HepG2 (cell line): ENCODE data around the gene IFIT2. TPM values are rescaled to one million over a fixed set of nuclear protein-coding genes. Genes with fewer than 3 reads are reported as not detected.

ENCODE experiments used
- ATAC-seq: fragments of 200-7000 bp; cut with Tn5 transposase; 3 replicates; pipeline ENCODE4 v1.9.1; 2020; ENCODE audit warnings: mild to moderate bottlenecking, moderate library complexity
- BruUV-seq: library from RNA; stranded (reverse); fragments of 400-500 nt; replicated peaks from 2 replicates; lab custom pipeline; 2021; lab: Mats Ljungman, UMichigan
- CTCF ChIA-PET: fragments of 300-600 bp; formaldehyde crosslinking; extraction: SDS; loops from one replicate; lab custom pipeline; 2021; ENCODE audit warnings: low total read pairs, inconsistent platforms, low intra/inter-chr PET ratio; lab: Yijun Ruan, JAX
- POLR2A ChIA-PET: fragments of 350-600 bp; sonication (Branson Sonifier 250); formaldehyde crosslinking; loops from one replicate; lab custom pipeline; 2020; ENCODE audit warnings: antibody characterized with exemption, inconsistent platforms; lab: Yijun Ruan, JAX
- DNase-seq: peaks from one replicate; pipeline ENCODE4 v3.0.0-alpha.2; 2015; ENCODE audit warnings: low spot score
- FAIRE-seq: peaks from 3 replicates; lab custom pipeline; 2011; peaks lifted over from hg19 to GRCh38; lab: Jason Lieb, UNC
- H2AFZ ChIP-seq: one replicate; pipeline ENCODE4 v1.6.1; 2011; ENCODE audit warnings: low read length, inconsistent platforms
- H3K27ac ChIP-seq: fragments of 300-600 bp; 3 replicates; pipeline ENCODE4 v1.8.0; 2011; ENCODE audit warnings: mixed run types, mild to moderate bottlenecking, mixed read lengths, low read length, inconsistent platforms; ENCODE audit not compliant: insufficient read depth; ENCODE audit errors: extremely low read length
- H3K27me3 ChIP-seq, 2 experiments: fragments of 200-600 bp in 1 of 2; 2 replicates in 1 of 2; 3 replicates in 1 of 2; pipeline versions ENCODE4 v1.6.0 to v1.8.0; 2011; ENCODE audit warnings: low read length in 2 of 2, mild to moderate bottlenecking in 2 of 2, moderate library complexity in 2 of 2, inconsistent platforms in 1 of 2; ENCODE audit not compliant: insufficient read depth in 2 of 2, control insufficient read depth in 1 of 2
- H3K36me3 ChIP-seq, 2 experiments: fragments of 200-600 bp in 1 of 2; replicated peaks in 1 of 2; 2 replicates in 1 of 2; 3 replicates in 1 of 2; pipeline versions ENCODE4 v1.5.1 to v1.8.0; 2011; ENCODE audit warnings: low read length in 2 of 2, inconsistent platforms in 1 of 2; ENCODE audit not compliant: insufficient read depth in 2 of 2, control insufficient read depth in 1 of 2
- H3K4me1 ChIP-seq: 2 replicates; pipeline ENCODE4 v1.5.1; 2012; ENCODE audit warnings: low read length, inconsistent platforms; ENCODE audit not compliant: insufficient read depth
- H3K4me2 ChIP-seq: 2 replicates; pipeline ENCODE4 v1.6.0; 2011; ENCODE audit warnings: low read depth, low read length, inconsistent platforms
- H3K4me3 ChIP-seq, 3 experiments: fragments of 200-600 bp in 1 of 3; sonication (generic), shearing (Covaris generic) in 1 of 3; replicated peaks in 1 of 3; 2 replicates each; pipeline ENCODE4 v1.5.1; 2011 to 2016; ENCODE audit warnings: low read length in 3 of 3, inconsistent platforms in 2 of 3, low read depth in 2 of 3, mild to moderate bottlenecking in 2 of 3, control low read depth in 1 of 3, mixed read lengths in 1 of 3; ENCODE audit not compliant: insufficient read depth in 1 of 3
- H3K79me2 ChIP-seq: one replicate; pipeline ENCODE4 v1.6.1; 2011; ENCODE audit warnings: low read length, inconsistent platforms; ENCODE audit not compliant: insufficient read depth
- H3K9ac ChIP-seq: 2 replicates; pipeline ENCODE4 v1.6.0; 2011; ENCODE audit warnings: mild to moderate bottlenecking, low read depth, low read length, inconsistent platforms; ENCODE audit not compliant: insufficient read depth
- H3K9me3 ChIP-seq: 2 replicates; pipeline ENCODE4 v1.5.1; 2012; ENCODE audit warnings: mild to moderate bottlenecking, low read length
- H4K20me1 ChIP-seq: 2 replicates; pipeline ENCODE4 v1.6.0; 2011; ENCODE audit warnings: inconsistent platforms, mild to moderate bottlenecking, low read length, moderate library complexity; ENCODE audit not compliant: insufficient read depth
- NRL ChIP-seq: sonication (generic); formaldehyde crosslinking; IDR thresholded peaks from 2 replicates; pipeline ENCODE4 v1.5.0; 2020; ENCODE audit warnings: missing genetic modification reagents, mild to moderate bottlenecking, moderate library complexity, borderline replicate concordance
- SCMH1 ChIP-seq: sonication (generic); formaldehyde crosslinking; IDR thresholded peaks from 2 replicates; pipeline ENCODE4 v1.9.0; 2021; ENCODE audit warnings: missing genetic modification reagents, mild to moderate bottlenecking, borderline replicate concordance
- ZNF143 ChIP-seq: sonication (generic); formaldehyde crosslinking; IDR thresholded peaks from 2 replicates; pipeline ENCODE4 v1.4.0; 2020; ENCODE audit warnings: missing genetic modification reagents
- ZNF570 ChIP-seq: sonication (generic); formaldehyde crosslinking; IDR thresholded peaks from 2 replicates; pipeline ENCODE4 v1.4.0; 2020; ENCODE audit warnings: mild to moderate bottlenecking, missing genetic modification reagents, borderline replicate concordance
- ZNF83 ChIP-seq: sonication (generic); formaldehyde crosslinking; IDR thresholded peaks from 2 replicates; pipeline ENCODE4 v1.4.0; 2020; ENCODE audit warnings: missing genetic modification reagents, mild to moderate bottlenecking, borderline replicate concordance
- WGBS: methylation state at CpG from one replicate; pipeline ENCODE4 v1.1.6; 2017; ENCODE audit warnings: low lambda C conversion rate; 5-methylcytosine and 5-hydroxymethylcytosine counted together
- in situ Hi-C: cut with HindIII; loops from 2 replicates; pipeline ENCODE4 v1.10.0; 2017; ENCODE audit warnings: low pct_unique_long_range_greater_than_20kb; ENCODE audit not compliant: extremely low pct_ligation_motif_present
- intact Hi-C: fragments of 100-400 bp; cut with micrococcal nuclease; formaldehyde crosslinking; loops from one replicate; pipeline ENCODE4 v1.10.0; 2022; ENCODE audit not compliant: unreplicated experiment
- polyA plus RNA-seq, 8 experiments: library from polyadenylated mRNA; depleted of rRNA in 3 of 8; stranded (reverse) in 7 of 8; unstranded in 1 of 8; fragments of >200 nt; fragmentation: Illumina TruSeq in 4 of 8; extraction: Trizol in 4 of 8; gene quantifications; 2 replicates each; pipeline versions ENCODE4 v1.2.1 to v1.2.3, GENCODE V29; 2011 to 2016; ENCODE audit warnings: low read depth in 4 of 8, missing spikeins in 1 of 8, mixed read lengths in 1 of 8; ENCODE audit not compliant: insufficient read depth in 1 of 8
- total RNA-seq, 5 experiments: library from RNA; depleted of rRNA; stranded (reverse); fragments of >200 nt; fragmentation: Illumina TruSeq; extraction: Trizol; gene quantifications; 2 replicates each; pipeline ENCODE4 v1.2.3, GENCODE V29; 2016; ENCODE audit warnings: low read depth in 1 of 5
- TF ChIP-seq, protein P1 (sequence below): sonication (generic); formaldehyde crosslinking; IDR thresholded peaks from 2 replicates; pipeline ENCODE4 v1.4.0; 2020; ENCODE audit warnings: missing genetic modification reagents

IFIT2 gene
- total and polyA plus RNA-seq, 2 of the 13 experiments (the other 11 are each of a cell fraction or from before 2014, with no cell fraction given) = 0.04 to 0.15 TPM

DNA sequence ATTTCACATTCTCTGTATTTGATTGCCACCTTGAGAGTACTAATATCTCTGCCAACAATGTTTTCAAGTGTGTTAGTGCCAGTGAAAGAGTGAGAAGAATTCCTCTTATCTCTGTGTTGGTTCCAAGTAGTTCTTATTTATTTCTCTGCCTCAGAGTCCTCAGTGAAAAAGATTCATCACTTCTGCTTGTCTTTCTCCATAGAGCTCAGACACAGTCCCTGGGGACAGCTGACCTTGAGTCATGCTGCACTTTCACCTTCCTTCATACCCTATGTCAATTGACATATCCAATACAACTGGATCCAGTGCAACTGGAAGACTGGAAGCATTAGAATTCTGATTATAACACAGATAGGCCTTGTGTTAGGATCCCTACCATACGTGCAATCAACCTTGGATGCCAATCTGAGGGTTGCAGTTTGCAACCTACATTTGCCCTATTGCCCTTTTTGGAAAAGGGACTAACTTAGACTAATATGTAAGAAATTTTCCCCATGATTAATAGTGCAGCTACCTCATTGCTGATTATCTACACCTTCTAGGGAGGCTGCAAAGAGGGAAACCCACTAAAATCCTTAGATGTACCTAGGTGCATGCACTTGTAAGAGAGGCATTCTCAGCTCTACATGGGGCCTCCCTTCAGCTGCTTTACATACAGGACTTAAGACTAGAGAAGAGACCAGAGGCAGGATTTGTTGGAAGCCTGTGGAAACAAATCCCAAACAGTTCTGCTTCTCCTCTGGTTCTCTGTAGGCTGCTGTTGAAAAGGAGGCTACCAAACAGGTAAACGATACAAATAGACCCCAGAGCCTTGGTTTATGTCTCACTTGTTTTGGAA is 8.4 kb downstream of the IFIT2 start:
- no peak overlapping the region for H2AFZ ChIP-seq
- ChIA-PET POLR2A (no interaction called here), CTCF (no interaction called here)
- no peaks in the 10 kb centered on the region for H3K79me2 ChIP-seq
- H3K9me3 ChIP-seq = no peaks in the 10 kb centered on the region
- H3K27ac ChIP-seq = no peak overlapping the region
- H3K9ac ChIP-seq = no peak overlapping the region
- FAIRE-seq = no peak
- peak; percentile 71 for ATAC-seq
- intact Hi-C loops = no loop called here
- BruUV-seq = no TSS peak
- no peaks in the 10 kb centered on the region for H3K36me3 ChIP-seq
- H3K4me2 ChIP-seq = no peak overlapping the region
- 49% methylated on average over 2 of the region's 2 CpGs for WGBS
- no peak for DNase-seq
- in situ Hi-C loops = no loop called here
- H3K4me1 ChIP-seq = peaks cover 16% of the 10 kb centered on the region
- no peaks in the 10 kb centered on the region for H4K20me1 ChIP-seq
- H3K27me3 ChIP-seq = peaks cover 0 to 3% of the 10 kb centered on the region in 2 experiments; a peak in 1 of 5 replicates
- TF ChIP-seq ZNF83 (CRISPR knock-in tag) (no peak), ZNF570 (no peak), SCMH1 (CRISPR knock-in tag) (no peak), NRL (CRISPR knock-in tag) (no peak), ZNF143 (CRISPR knock-in tag) (no peak)
- TF ChIP-seq, protein P1, sequence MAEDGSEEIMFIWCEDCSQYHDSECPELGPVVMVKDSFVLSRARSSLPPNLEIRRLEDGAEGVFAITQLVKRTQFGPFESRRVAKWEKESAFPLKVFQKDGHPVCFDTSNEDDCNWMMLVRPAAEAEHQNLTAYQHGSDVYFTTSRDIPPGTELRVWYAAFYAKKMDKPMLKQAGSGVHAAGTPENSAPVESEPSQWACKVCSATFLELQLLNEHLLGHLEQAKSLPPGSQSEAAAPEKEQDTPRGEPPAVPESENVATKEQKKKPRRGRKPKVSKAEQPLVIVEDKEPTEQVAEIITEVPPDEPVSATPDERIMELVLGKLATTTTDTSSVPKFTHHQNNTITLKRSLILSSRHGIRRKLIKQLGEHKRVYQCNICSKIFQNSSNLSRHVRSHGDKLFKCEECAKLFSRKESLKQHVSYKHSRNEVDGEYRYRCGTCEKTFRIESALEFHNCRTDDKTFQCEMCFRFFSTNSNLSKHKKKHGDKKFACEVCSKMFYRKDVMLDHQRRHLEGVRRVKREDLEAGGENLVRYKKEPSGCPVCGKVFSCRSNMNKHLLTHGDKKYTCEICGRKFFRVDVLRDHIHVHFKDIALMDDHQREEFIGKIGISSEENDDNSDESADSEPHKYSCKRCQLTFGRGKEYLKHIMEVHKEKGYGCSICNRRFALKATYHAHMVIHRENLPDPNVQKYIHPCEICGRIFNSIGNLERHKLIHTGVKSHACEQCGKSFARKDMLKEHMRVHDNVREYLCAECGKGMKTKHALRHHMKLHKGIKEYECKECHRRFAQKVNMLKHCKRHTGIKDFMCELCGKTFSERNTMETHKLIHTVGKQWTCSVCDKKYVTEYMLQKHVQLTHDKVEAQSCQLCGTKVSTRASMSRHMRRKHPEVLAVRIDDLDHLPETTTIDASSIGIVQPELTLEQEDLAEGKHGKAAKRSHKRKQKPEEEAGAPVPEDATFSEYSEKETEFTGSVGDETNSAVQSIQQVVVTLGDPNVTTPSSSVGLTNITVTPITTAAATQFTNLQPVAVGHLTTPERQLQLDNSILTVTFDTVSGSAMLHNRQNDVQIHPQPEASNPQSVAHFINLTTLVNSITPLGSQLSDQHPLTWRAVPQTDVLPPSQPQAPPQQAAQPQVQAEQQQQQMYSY = no peak
- H3K4me3 ChIP-seq = no peak overlapping the region
